COR-L47 (cell line): Measurements from ENCODE around the gene KCNJ10.
A peak's percentile ranks its signal among the peaks of the same experiment; 100 is the strongest.
"Not testable (repeated sequence)": the region's sequence is repeated elsewhere in the genome, so short reads cannot be mapped to it uniquely, and the experiment has no call there.

ENCODE experiments used
- DNase-seq: peaks from one replicate; lab custom pipeline; 2025; lab: John Stamatoyannopoulos, UW

The KCNJ10 gene

DNA sequence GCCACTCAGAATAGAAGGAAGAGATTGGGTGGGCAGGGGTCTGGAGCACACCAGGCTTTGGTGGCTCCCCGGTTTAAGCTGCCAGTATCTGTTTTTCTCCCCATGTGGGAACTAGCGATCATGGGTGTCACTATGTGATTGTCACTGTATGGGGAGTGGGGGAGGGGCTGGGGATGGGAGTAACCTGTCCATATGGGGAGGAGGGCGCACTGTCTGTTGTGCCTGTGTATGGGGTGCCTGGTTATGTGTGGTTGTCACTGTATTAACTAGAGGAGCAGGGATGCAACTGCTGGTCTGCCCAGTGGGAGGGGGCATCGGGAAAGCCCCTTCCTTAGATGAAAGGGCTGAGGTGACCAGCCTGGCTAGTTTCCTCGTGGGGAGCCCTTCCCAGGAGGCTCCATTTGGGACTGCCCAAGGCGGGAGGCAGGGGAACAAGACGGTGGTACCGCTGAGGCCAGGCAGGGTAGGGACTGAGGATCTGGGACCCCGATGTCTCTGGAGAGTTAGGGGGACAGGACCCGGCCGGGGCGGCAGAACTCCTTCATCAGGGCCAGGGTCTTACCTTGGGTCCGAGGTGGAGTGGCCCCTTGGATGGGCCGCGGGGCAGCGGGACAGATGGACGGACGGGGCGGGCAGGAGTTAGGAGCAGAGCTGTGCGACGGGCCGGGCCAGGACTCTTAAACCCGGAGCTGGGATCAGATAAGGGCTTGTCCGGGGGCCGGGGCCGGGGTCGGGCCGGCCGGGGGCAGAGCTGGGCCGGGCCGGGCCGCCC, at the start of gene KCNJ10:
KCNJ10 (minus strand) TSS at position 701 of the 772 bp plus-strand sequence. CDS start 27,628 bp downstream, outside the sequence.
- DNase-seq = no peak

DNA sequence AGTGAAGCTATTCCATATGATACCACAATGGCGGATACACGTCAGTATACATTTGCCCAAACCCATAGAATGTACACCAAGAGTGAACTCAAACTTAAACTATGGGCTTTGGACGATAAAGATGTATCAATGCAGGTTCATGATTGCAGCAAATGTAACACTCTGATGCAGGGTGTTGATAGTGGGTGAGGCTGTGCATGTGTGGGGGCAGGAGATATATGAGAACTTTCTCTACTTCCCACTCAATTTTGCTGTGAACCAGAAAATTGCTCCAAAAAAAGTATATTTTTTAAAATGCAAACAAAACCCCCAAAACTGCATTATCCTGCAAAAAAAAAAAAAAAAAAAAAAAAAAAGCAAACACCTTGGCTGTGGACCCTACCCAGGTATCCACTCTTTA, 49.0 kb upstream of the KCNJ10 start:
- DNase-seq = no peak

DNA sequence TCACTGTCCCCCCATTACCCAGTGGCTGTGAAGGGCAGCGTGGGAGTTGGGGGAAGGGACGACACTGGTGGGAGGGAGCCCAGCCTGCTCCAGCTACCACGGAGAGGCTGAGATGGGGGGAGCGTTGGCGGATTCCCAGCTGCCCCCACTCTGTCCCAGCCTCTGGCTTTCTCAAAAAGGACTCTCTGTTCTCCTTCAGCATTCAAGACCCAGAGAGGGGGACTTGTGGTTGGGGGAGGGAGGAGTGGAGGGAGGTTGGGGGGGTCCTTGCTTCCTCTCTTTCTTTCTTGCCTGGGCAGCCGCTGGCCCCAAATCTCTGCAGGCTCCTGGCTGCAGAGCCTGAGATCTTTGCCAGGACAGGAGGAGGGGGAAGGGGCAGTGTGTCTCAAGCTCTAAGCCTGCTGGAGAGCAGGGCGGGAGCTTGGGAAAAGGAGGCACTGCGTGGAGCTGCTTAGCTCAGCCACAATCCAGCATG, 47.8 kb upstream of the KCNJ10 start:
- DNase-seq = no peak

DNA sequence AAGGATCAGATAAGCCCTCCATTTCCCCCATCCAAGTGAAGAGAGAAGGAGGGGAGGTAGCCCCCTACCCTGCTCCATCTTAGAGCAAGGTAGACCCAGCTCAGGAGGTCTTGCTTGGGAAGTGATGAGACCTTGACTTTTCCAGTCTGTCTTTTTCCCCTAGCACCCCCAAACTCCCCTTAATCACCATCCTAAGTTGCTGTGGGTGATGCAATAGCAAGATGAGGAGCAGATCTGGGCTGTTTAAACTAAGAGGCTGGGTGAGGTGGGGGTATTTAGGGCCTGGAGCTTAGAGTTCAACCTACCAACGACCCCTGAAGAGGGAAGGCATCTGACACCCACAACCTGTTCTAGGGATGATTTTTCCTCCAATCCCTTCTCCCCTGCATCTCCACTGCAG, 47.3 kb upstream of the KCNJ10 start:
- no peak for DNase-seq

DNA sequence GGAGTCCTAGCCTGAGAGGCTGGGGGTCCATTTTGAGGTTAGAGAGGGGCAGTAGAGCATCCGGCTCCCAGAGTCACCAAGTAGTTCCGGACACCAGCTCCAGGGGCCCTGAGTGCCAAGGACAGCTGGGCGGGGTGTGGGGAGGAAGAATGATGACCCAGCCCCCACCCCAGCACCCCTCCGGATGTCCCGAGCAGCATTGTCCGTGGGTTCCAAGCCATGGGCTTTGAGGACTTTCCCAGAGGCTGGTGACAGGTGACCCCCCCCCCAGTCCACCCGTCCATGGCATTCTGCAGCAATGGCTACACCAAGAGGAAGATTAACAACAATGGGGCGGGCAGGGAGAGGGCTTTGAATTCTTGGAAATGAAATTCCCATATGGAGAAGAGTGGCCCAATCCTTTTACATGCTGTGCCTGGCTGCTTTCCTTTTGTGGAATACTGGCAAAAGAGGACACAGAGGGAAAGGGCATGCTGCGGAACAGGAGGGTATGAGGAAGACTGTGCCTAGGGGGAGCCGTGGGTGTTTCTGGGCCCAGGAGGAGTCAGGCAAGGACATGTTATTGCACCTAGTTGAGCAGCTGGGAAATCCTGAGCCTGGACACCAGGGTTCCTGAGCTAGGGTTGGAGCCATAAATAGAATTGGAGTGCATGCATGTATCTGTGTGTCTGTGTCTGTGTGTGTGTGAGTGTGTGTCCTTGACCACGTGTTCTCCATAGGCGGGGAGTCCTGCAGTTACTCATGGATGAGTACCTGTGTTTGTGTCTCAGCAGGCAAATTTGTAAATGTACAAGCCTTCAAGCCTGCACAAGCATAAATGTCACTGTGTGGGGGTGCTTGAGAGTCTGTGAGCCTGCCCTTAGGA, 46.6 kb upstream of the KCNJ10 start:
- no peak for DNase-seq

DNA sequence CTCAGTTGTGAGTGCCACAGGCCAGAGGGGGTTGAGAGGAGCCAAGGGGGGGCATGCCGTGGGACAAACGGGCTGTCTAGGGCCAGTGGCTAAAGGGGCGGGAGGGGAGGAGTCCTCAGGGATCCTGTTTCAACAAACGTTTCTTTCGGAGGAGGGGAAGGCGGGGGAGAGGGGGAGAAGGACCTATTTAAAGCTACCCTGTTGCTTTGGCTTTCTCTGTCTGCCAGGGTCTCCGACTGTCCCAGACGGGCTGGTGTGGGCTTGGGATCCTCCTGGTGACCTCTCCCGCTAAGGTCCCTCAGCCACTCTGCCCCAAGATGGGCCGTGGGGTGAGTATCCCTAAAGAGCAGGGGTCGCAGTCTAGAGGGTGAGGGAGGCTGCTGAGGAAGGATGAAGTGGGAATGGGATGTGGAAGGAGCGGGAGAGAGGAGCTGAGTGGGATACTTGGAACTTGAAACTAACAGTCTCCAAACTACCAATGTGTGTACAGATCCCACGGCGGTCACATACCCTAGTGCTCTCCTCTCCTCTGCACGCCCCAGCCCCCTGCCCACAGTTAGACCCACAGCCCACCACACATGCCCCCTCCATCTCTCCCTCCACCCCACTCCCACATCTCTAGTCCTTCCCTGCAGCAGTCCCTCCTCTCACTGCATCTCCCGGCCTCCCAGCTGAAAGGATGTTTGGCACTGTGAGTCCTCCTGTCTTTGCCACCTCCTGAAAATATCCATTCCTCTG, 45.8 kb upstream of the KCNJ10 start, which contains the start of gene ATP1A2:
ATP1A2 (plus strand) TSS at position 215 of the 738 bp plus-strand sequence; CDS start at position 318, 103 bp downstream.
- DNase-seq = no peak

DNA sequence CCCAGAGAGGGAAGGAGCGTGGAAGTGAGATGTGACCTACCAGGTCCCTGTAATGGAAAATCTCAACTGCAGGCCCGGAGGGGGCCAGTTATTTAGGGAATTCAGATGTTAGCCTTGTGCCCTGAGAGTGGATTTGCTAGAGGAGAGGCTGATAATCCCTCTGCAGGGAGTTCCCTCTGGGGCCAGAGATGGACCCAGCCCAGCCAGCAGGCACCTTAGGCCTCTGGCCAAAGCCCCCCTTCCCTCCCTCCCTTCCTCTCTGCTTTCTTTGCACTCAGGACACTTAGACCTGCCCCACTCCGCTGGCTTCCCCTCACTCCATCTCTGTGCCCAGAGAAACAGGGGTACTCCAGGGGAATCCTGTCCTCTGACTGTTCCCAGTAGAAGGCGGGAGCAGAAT, 44.1 kb upstream of the KCNJ10 start:
- DNase-seq = no peak

DNA sequence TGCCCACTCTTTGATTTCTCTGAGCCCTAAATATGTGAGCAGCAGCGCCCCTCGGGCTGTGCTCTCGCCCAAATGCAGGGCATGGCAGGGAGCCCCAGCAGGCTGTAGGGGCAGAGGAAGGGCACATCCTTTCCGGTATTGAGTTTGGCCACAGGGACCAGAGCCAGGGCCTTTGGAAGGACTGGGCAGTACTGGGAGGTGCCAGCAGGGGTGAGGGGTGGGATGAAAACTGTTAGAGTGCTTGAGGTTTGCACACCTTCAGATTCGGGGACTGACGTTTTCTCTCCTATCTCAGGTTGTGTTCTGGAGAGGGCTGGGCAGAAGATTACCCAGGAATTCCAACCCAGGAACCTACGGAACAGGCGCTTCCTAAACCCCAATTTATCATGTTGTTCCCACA, 43.4 kb upstream of the KCNJ10 start:
- no peak for DNase-seq

DNA sequence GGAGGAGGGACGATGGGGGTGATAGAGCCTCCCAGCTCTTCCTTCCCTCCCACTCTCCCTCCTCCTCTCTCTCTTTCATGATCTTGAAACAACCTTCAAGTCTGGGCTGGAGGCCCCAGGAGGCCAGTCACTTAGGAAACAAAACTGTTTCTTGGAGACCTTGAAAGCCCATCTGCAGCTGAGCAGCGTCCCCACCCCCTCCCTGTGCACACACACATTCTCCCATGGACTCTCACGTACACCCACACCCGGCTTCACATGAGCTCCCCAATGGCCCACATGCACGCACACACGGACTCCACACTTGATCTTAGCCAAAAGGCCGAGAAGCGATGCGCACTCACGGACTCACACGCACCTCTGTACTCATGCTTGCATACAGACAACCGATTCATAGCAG, 42.4 kb upstream of the KCNJ10 start:
- no peak for DNase-seq

DNA sequence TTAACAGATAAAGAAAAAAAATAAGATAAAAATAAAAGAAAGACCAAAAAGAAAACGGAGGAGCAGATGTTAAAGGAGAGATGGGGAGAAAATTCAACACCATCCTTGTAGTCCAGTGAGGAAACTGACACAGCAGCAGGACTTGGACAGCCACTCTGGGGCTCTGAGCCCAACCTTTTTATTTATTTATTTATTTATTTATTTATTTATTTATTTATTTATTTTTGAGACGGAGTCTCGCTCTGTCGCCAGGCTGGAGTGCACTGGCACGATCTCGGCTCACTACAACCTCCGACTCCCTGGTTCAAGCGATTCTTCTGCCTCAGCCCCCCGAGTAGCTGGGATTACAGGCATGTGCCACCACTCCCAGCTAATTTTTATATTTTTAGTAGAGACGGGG, 41.5 kb upstream of the KCNJ10 start:
- not testable (repeated sequence) for DNase-seq

DNA sequence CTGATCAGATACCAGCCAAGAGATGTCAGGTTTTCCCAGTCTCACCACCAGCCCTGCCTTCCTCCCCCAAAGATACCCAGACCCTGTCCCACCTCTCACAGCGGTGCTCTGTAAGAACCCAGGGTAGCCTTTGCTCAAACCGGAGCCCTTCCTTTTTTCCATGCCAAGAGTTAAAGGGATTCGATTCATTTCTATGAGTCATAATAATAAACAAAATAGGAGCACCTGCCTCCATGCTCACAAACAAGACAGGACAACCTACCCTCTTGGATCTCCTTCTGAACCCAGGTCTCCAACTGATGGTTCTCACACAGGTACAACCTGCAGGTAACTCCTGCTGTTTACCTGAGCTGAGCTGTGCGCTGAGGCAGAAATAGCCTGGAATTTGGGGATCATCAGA, 39.7 kb upstream of the KCNJ10 start:
- DNase-seq = no peak

DNA sequence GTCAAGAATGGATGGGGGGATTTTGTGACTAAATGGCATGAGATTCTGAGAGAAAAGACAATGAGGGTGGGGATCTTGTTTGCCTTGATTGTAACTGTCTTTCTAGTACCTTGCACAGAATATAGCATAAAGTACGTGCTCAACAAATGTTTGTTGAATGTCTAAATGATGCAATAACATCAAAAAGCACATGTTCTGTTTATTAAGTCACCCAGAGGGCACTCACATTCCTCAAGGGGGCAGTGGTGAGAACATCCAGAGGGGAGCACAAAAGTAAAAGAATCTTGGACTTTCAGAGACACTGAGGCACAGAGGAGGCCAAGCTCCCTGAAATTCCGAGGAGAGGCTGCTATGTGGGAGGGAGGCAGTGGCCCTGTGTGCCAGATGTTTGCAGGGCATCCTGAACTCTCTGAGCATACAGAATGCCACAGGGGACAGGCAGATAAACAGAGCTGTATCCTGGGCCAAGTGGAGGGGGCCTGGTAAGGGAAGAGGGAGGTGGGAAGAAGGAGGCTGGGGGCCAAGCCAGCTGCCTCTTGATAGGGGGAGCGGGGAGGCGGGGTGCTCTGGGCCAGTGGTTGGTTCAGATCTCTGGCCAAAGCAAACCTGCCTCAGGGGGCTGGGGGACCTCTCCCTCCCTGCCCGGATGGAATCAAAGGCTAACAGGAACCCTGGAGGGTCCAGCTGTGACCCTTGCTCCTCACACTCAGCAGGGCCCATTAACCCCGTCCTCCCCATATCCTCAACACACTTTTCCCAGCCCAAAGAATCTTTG, 39.1 kb upstream of the KCNJ10 start:
- no peak for DNase-seq

DNA sequence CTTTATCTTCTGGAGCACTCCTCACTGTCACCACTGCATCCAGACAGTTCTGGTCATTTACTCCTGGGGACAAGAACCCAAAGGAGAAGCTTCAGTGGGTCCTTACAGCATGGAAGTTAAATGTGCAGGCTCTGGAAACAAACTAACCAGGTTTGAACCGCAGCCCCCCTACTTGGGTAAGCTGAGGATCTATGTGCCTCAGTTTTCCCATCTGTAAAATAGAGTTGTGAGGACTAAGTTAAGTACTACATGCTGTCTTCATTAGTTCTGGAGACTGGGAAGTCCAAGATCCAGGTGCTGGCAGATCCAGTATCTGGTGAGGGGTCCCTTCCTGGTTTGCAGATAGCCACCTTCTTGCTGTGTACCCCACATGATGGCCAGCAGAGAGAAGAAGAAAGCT, 37.6 kb upstream of the KCNJ10 start:
- DNase-seq = no peak

DNA sequence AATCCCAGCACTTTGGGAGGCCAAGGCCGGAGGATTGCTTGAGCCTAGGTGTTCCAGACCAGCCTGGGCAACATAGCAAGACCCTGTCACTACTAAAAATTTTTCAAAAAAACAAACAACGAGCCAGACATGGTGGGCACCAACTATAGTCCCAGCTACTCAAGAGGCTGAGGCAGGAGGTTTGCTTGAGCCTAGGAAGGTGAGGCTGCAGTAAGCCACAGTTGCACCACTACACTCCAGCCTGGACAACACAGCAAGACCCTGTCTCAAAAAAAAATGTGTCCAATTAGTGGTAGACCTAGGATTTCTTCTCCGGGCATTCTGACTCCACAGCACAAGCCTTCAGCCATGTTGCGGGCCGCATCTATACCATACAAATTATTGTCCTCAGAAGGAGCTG, 35.2 kb upstream of the KCNJ10 start:
- DNase-seq = no peak

DNA sequence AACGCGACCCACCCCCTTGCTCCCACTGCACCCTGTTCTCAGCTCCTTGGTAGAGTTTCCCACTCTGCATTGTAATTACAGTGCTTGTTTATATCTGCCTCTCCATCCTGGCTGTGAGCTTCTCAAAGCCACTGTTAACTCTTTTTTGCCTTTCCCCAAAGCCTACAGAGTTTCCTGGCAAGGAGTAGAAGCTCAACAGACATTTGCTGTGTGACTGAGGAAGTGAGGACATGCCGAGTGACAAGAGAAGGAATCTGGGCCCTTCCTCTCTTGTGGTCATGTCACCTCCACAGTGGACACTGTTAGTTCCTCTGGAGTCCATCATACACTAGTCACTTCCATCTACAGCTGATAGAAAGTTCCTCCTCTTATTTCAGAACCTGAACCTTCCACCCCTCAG, 34.5 kb upstream of the KCNJ10 start:
- DNase-seq = no peak

DNA sequence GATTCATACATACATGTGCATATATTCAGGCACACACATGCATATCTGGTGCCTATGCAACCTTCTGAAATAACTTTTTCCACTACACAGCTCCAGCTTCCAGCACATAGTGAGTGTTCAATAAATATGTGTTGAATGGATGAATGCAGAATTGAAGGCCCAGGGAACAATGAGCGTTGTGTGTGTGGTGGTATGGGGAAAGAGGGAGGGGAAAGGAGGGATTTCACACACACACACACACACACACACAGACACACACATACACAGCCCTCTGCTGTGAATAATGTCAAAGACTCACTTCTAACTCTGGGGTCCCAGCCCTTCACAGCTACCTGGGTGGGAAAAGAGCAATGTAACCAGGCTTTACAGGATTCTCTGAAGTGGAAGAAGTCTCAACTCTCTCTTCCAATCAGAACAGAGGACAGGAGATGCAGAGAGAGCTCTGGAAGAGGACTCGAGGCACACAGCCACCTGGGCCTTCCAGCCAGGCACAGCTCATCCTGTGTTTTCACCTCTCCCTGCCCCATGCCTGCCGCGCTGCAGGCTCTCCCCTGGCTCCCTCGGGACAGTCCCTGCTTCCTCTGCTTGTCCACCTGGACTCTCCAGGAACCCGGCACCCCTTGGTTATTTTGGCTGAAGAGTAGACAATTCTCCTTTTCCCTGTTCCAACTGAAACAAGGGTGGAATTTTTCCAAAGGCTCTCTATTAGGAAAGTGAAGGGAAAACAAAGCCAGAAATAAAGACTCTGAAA, 33.9 kb upstream of the KCNJ10 start:
- DNase-seq = no peak

DNA sequence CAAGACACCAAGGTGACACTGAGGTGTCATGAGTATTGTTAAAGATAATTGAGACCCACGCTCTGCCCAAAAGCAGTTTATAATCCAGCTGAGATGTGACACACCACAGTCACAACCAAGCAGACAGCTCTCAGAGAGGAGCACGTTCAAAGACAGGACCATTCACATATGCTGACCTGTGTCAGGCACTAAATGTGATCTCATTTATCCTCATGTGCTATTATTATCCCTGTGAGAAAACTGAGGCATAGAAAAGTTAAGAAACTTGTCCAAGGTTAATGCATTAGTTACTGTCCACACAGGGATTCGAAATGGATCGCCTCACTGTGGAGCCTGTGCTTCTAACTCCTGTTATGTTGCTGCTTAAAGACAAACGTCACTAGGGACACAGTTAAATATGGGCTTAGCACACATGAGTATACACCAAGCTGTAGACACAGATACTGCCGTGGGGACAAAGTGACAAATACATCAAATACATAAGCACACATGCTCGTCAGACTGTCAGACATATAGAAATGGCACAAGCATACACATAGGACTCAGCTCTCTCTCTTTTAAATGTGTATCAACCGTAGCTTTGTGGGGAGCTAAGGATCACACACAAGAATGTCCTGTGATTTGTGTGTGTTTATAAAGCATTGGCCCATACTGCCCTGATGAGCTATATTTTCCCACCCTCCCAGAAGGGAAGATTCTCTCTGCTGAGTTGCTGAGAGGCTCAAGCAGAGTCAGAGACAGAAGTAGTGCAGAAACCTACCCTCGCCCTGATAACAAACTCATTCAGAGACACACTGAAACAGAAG, 32.0 kb upstream of the KCNJ10 start:
- DNase-seq = no peak

DNA sequence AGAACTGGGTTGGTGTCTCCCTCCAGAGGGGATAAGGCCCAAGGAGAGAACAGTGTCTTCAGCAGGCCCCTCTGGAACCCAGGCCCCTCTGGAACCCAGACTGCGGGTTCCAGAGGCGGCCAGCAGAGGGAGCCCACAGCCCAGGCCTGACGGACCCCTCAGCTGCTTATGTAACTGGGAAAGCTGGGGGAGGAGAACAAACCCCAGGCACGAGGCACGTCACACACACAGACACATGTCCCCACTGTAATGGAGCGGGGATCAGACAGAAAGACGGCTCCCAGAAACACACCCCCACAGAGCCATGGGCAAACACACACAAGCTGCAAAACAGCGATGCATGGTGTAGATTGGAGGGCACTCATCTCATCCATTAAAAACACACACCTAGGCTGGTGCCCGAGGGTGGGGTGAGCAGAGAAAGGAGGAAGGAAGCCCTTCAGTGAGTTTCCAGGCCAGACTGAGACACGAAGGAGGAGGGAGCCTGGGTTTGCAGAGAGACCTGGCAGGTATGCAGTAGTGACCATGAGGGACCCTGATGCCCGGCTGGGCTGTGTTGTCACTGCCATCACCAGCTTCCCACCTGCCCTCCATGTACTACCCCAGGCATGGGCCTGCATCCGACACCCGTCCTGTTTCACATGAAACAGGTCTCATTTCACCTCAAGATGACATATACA, 31.2 kb upstream of the KCNJ10 start:
- peak; percentile 78 for DNase-seq

DNA sequence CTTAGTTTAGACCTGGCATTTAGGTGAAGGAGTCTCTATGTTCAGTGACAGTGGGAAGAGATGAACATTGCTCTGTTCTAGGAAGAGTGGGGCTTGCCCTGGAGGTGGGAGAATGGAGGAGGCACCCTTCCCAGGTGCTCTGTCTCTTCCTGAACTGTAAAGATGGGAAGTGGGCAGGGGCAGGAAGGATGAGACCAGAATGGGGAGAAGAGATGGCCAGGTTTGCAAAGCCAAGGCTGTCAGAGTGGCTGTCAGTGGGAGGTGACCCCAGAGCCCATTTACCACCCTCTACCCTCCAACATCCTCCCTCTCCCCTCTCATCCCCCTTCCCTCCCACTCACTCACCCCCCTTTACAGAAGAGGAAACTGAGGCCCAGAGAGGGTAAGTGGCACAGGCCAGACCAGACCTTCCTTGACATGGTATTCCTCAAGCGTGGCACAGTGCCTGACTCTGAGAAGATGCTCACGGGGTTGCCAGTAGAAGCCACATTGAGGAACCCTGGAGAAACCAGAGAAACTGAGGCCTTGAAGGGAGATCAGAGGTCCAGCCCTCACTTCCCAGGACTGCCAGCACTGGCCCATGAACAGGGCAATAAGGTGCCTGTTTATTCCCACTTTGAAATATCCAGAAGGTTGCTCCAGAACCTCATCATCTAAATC, 29.9 kb upstream of the KCNJ10 start:
- no peak for DNase-seq
